SK-N-SH treated with all-trans-retinoic acid at 6 μM for 48 hours (cell line): ENCODE data around the gene NOX4.

ENCODE experiments used
- ATAC-seq: fragments of 200-7000 bp; cut with Tn5 transposase; 3 replicates; pipeline ENCODE4 v1.9.1; 2020; ENCODE audit warnings: mild to moderate bottlenecking, moderate library complexity
- ARNTL ChIP-seq: fragments of 450-650 bp; formaldehyde crosslinking; IDR thresholded peaks from 2 replicates; pipeline ENCODE4 v1.5.0; 2020; ENCODE audit warnings: low read depth, mild to moderate bottlenecking, moderate library complexity, borderline replicate concordance
- BACH2 ChIP-seq: fragments of 250-450 bp; sonication (Bioruptor Pico); IDR thresholded peaks from 2 replicates; pipeline ENCODE4 v1.9.0; 2021; ENCODE audit warnings: mild to moderate bottlenecking, borderline replicate concordance
- ESRRG ChIP-seq: fragments of 250-450 bp; sonication (Bioruptor Pico); IDR thresholded peaks from 2 replicates; pipeline ENCODE4 v1.6.1; 2021; ENCODE audit warnings: mild to moderate bottlenecking
- ISL1 ChIP-seq: fragments of 250-450 bp; sonication (Bioruptor Pico); IDR thresholded peaks from 2 replicates; pipeline ENCODE4 v2.1.2; 2022; ENCODE audit warnings: mild to moderate bottlenecking, moderate library complexity
- OSR1 ChIP-seq: fragments of 250-450 bp; sonication (Bioruptor Pico); IDR thresholded peaks from 2 replicates; pipeline ENCODE4 v1.8.0; 2022; ENCODE audit warnings: moderate library complexity, mild to moderate bottlenecking, inconsistent platforms
- RARB ChIP-seq: fragments of 250-450 bp; sonication (Bioruptor Pico); IDR thresholded peaks from 2 replicates; pipeline ENCODE4 v1.8.0; 2021; ENCODE audit warnings: mild to moderate bottlenecking, moderate library complexity
- SNAI2 ChIP-seq: fragments of 250-450 bp; sonication (Bioruptor Pico); IDR thresholded peaks from 2 replicates; pipeline ENCODE4 v1.5.0; 2020; ENCODE audit warnings: mild to moderate bottlenecking, moderate library complexity
- TCF4 ChIP-seq: fragments of 250-450 bp; sonication (Bioruptor Pico); IDR thresholded peaks from 2 replicates; pipeline ENCODE4 v1.8.0; 2021; ENCODE audit warnings: mild to moderate bottlenecking, moderate library complexity, borderline replicate concordance
- TOX ChIP-seq: fragments of 250-450 bp; sonication (Bioruptor Pico); IDR thresholded peaks from 2 replicates; pipeline ENCODE4 v1.8.0; 2021; ENCODE audit warnings: mild to moderate bottlenecking, moderate library complexity, borderline replicate concordance
- TSHZ2 ChIP-seq: fragments of 250-450 bp; sonication (Bioruptor Pico); IDR thresholded peaks from 2 replicates; pipeline ENCODE4 v1.5.0; 2020; ENCODE audit warnings: mild to moderate bottlenecking, moderate library complexity
- ZFP3 ChIP-seq: fragments of 250-450 bp; sonication (Bioruptor Pico); IDR thresholded peaks from 2 replicates; pipeline ENCODE4 v1.5.0; 2020; ENCODE audit warnings: mild to moderate bottlenecking, moderate library complexity
- ZFP30 ChIP-seq: fragments of 450-650 bp; formaldehyde crosslinking; IDR thresholded peaks from 2 replicates; pipeline ENCODE4 v1.5.0; 2022; ENCODE audit warnings: mild to moderate bottlenecking, moderate library complexity
- TF ChIP-seq, protein P1 (sequence below): fragments of 250-450 bp; sonication (Bioruptor Pico); IDR thresholded peaks from 2 replicates; pipeline ENCODE4 v1.8.0; 2020; ENCODE audit warnings: mild to moderate bottlenecking, moderate library complexity, borderline replicate concordance
- TF ChIP-seq, protein P2 (sequence below): fragments of 250-450 bp; sonication (Bioruptor Pico); IDR thresholded peaks from 2 replicates; pipeline ENCODE4 v1.8.0; 2021; ENCODE audit warnings: low read depth, mild to moderate bottlenecking, moderate library complexity, borderline replicate concordance

Gene NOX4

GRCh38 chr11:89279176-89279575, 212.0 kb downstream of the NOX4 start (continued):
- TF ChIP-seq ZFP3, result no peak
- no peak for TF ChIP-seq TOX (CRISPR knock-in tag)

DNA sequence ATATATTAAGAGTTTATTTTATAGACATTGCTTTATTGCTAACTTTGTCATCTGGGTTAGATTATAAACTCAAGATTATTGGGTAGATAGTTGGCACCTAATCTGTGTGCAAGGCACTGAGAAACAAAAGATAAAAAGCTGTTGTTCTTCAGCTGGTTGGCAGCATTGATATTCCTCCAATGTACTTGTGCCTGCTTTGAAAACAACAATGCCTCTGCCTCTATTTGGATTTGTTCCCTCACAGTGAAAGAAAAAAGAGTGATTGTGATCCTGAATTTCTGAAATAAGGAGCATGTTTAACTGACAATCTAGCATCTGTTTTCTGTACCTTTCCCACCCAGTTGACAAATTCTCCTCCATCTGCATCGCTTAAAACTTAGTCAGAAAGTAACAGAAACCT, 215.2 kb downstream of the NOX4 start:
- TF ChIP-seq RARB (CRISPR knock-in tag), result no peak
- no peak for TF ChIP-seq TOX (CRISPR knock-in tag)
- TF ChIP-seq ZFP3, result no peak
- TF ChIP-seq OSR1 (CRISPR knock-in tag), result no peak
- TF ChIP-seq ARNTL, result no peak
- no peak for TF ChIP-seq ESRRG
- TF ChIP-seq, protein P1, sequence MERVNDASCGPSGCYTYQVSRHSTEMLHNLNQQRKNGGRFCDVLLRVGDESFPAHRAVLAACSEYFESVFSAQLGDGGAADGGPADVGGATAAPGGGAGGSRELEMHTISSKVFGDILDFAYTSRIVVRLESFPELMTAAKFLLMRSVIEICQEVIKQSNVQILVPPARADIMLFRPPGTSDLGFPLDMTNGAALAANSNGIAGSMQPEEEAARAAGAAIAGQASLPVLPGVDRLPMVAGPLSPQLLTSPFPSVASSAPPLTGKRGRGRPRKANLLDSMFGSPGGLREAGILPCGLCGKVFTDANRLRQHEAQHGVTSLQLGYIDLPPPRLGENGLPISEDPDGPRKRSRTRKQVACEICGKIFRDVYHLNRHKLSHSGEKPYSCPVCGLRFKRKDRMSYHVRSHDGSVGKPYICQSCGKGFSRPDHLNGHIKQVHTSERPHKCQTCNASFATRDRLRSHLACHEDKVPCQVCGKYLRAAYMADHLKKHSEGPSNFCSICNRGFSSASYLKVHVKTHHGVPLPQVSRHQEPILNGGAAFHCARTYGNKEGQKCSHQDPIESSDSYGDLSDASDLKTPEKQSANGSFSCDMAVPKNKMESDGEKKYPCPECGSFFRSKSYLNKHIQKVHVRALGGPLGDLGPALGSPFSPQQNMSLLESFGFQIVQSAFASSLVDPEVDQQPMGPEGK (CRISPR knock-in tag), result no peak
- no peak for TF ChIP-seq BACH2
- TF ChIP-seq ISL1 (CRISPR knock-in tag), result no peak
- no peak for TF ChIP-seq TCF4 (CRISPR knock-in tag)
- TF ChIP-seq, protein P2, sequence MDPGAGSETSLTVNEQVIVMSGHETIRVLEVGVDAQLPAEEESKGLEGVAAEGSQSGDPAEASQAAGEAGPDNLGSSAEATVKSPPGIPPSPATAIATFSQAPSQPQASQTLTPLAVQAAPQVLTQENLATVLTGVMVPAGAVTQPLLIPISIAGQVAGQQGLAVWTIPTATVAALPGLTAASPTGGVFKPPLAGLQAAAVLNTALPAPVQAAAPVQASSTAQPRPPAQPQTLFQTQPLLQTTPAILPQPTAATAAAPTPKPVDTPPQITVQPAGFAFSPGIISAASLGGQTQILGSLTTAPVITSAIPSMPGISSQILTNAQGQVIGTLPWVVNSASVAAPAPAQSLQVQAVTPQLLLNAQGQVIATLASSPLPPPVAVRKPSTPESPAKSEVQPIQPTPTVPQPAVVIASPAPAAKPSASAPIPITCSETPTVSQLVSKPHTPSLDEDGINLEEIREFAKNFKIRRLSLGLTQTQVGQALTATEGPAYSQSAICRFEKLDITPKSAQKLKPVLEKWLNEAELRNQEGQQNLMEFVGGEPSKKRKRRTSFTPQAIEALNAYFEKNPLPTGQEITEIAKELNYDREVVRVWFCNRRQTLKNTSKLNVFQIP (CRISPR knock-in tag), result no peak
- TF ChIP-seq SNAI2 (CRISPR knock-in tag), result no peak
- TF ChIP-seq ZFP30, result no peak
- no peak for TF ChIP-seq TSHZ2 (CRISPR knock-in tag)
- no peak for ATAC-seq
